C4-2B (cell line): Measurements from ENCODE around the gene PARD3.

Source experiments
- H3K27ac ChIP-seq: fragments of 450-650 bp; 2 replicates; pipeline ENCODE4 v1.5.1; 2017
- ZFX ChIP-seq: fragments of 450-650 bp; IDR thresholded peaks from 2 replicates; pipeline ENCODE4 v1.6.1; 2017
- TF ChIP-seq, protein P1 (sequence below): fragments of 450-650 bp; conservative IDR thresholded peaks from 2 replicates; pipeline ENCODE4 v1.5.1; 2017; ENCODE audit warnings: mild to moderate bottlenecking

Gene PARD3

DNA sequence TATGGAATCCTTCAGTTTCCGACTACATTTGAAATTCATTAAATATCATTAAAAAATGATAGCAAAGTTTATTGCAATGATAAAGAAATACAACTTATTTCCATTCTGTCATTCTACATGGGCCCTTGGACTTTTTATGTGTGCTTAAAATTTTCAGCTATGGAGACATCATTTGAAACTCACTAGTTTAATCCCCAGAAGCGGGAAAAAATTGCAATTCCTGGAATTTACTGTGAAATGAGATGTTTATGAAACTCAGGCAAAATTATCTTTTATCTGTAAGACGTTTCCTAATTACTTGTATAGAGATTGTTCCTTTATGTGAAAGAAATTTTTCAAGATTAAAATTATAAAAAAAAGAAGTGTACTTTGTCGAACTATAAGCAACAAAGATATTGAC lies 213.4 kb downstream of the PARD3 start:
- TF ChIP-seq, protein P1, sequence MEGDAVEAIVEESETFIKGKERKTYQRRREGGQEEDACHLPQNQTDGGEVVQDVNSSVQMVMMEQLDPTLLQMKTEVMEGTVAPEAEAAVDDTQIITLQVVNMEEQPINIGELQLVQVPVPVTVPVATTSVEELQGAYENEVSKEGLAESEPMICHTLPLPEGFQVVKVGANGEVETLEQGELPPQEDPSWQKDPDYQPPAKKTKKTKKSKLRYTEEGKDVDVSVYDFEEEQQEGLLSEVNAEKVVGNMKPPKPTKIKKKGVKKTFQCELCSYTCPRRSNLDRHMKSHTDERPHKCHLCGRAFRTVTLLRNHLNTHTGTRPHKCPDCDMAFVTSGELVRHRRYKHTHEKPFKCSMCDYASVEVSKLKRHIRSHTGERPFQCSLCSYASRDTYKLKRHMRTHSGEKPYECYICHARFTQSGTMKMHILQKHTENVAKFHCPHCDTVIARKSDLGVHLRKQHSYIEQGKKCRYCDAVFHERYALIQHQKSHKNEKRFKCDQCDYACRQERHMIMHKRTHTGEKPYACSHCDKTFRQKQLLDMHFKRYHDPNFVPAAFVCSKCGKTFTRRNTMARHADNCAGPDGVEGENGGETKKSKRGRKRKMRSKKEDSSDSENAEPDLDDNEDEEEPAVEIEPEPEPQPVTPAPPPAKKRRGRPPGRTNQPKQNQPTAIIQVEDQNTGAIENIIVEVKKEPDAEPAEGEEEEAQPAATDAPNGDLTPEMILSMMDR, result no peak
- TF ChIP-seq ZFX, result no peak
- H3K27ac ChIP-seq, result no peak overlapping the region

DNA sequence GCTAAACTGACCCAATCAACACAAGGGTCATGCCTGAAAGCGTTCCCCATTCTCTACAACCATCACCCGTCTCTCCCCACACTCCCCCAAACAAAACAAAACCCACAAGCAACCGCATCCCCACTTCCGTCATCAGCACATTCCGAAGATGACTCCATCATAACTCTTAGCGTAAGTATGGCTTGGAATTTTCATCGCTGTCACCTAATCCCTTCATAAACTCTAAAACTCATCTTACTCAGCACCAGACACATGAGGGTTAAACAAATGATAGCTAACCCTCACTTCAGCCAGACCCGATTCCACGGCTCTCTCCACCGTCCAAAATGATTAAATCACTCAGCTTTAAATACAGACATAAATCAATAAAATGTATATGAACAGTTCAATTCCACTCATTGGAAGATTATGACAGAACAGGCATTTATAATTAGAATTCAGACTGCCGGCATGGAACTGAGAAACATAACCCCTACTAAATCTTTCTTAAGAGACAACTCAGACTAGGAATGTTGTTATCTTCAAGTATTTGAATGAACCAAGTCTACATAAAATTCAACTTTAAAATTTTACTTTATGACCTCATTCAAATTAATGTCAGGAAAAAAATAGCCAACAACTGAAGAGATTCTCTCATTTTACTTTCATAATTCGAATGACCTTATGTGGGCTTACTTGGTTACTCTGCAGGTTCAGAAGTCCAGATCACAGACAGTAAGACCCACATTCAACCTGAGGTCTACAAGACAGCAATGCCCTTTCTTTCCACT lies 215.9 kb downstream of the PARD3 start:
- no peak overlapping the region for H3K27ac ChIP-seq
- no peak for TF ChIP-seq ZFX
- TF ChIP-seq, protein P1, result no peak

DNA sequence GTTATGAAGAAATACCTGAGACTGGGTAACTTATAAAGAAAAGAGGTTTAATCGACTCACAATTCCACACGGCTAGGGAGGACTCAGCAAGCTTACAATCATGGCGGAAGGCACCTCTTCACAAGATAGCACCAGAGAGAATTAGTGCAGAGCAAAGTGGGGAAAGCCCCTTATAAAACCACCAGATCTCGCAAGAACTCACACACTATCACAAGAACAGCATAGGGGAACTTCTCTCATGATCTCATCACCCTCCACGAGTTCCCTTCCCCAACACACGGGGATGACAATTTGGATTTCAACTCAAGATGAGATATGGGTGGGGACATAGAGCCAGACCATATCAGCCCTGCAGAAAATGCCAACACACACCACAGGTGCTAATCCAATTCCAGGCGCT lies 218.7 kb downstream of the PARD3 start:
- TF ChIP-seq, protein P1, result no peak
- no peak for TF ChIP-seq ZFX
- H3K27ac ChIP-seq, result no peak overlapping the region

DNA sequence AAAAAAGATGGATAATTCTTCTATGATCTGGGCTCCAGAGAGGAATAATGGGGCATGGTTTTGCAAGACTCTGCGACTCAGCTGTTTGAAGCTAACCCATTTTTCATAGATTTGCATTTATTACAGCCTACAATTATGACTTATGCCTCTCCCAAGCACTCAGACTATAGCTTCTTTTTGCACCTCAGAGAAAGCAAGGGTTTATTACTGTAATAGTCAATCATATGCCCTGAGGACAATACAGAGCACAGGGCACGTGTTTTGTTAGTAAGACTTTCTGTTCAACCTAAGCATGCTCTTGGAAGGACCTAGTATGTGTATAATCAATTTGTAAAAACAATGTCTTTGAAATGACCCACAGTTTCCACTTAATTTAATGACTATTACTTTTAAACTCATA lies 221.2 kb downstream of the PARD3 start:
- H3K27ac ChIP-seq, result no peak overlapping the region
- TF ChIP-seq, protein P1, result no peak

DNA sequence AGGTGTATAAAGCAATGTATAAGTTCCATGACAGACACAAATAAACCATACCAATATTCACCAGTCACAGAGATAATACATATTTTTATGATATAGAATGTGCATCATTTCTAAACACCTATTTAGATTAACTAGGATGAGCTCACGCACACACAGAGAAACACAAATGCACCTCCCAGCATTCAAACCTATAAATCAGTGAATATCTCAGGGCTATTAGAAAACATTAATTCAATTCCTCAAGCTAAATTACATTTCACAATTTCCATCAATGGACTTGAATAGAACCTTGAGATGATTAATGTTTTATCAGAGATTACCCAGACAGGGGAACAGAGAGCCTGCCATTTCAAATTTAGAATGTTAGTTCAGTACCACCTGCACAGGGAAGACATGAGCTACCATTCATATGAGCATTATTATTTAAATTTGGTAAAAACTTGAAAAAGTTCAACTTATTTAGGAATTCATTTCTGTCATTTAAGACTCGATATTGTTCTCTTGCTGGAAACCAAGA lies 221.7 kb downstream of the PARD3 start:
- no peak for TF ChIP-seq ZFX
- TF ChIP-seq, protein P1, result no peak
- no peak overlapping the region for H3K27ac ChIP-seq

DNA sequence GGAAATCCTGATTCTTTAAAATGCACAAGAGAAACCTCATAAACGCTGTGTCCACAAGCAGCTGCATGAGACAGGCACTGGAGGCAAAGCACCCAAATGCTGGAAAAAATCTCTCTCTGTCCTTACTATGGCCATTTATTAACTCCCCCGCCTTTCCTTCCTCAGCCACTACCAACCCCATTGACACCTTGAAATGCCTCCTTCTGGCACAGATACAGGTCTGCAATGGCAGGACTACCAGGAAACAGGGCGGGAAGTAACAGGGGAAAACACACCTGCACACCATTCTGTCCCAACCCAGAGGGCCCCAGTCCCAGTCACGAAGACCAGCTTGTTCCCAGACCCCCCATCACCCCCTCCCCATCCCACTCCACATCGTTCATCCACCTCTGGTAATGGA lies 224.3 kb downstream of the PARD3 start:
- H3K27ac ChIP-seq, result no peak overlapping the region

DNA sequence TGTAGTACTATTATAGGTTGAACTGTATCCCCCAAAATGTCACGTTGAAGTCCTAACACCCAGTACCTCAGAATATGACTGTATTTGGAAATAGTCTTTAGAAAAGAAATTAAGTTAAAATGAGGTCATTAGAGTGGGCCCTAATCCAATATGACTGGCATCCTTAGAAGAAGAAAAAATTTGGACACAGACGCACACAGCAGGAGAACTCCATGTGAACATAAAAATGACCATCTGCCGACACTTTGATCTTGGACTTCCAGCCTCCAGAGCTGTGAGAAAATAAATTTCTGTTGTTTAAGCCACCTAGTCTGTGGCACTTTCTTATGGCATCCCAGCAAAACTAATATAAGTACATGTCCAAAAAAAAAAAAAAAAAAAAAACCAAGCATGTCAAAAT lies 225.8 kb downstream of the PARD3 start:
- TF ChIP-seq, protein P1, result no peak
- no peak for TF ChIP-seq ZFX
- H3K27ac ChIP-seq, result no peak overlapping the region

More for the DNA sequence above, 224.3 kb downstream of the PARD3 start:
- no peak for TF ChIP-seq ZFX
- TF ChIP-seq, protein P1, result no peak
